SIG-M5 (cell line): ENCODE results near the gene CLK2.
"Not testable (repeated sequence)": the region's sequence is repeated elsewhere in the genome, so short reads cannot be mapped to it uniquely, and the experiment has no call there.

Experiments used
- DNase-seq: peaks from one replicate; lab custom pipeline; 2025; lab: John Stamatoyannopoulos, UW

Gene CLK2

DNA sequence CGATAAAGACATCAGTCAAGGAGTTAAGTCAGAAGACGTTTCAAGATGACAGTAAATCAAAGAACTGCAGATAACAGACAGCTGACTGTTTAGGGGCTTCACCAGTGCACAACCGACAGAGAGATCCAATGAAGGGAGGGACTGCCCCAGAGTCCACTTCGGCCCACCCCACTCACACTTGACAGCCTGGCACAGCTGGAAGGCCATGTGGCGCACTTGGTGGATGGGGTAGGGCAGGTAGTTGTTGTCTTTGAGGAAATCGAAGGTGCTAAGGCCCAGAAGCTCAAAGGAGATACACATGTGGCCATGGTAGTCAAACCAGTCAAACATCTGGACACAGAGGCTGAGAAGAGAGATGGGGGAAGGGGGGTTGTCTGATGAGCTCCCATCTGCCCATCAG lies 6.8 kb downstream of the CLK2 start:
- no peak for DNase-seq

GRCh38 chr1:155263067-155263466 lies 10.2 kb downstream of the CLK2 start:
- DNase-seq = no peak

GRCh38 chr1:155261852-155262673 lies 11.2 kb downstream of the CLK2 start, which contains the start of gene SCAMP3:
SCAMP3 (minus strand) TSS chr1:155262360; CDS start chr1:155262151, 209 bp downstream.
- DNase-seq = peak; percentile 94

- no peak for DNase-seq
These were observed 11.8 kb downstream of the CLK2 start for GRCh38 chr1:155261493-155261851.

DNA sequence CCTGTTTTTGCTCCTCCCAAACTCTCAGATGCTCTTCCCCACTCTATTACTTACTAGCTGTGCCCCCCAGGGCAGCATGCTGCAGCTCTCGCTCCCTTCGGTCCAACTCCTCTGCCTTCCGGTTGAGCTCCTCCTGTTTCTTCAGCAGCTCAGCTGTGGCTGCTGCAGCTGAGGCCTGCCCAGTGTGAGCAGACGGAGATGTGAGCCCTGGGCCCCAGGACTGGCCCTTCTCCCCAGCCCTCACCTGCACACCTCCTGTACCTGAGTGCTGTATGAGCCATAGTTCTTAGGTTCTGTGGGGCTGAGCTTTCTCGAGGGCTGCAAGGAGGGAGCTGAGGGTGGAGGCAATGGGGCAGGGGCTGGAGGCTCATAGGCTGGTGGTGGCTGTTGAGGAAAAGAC lies 13.0 kb downstream of the CLK2 start:
- no peak for DNase-seq

DNA sequence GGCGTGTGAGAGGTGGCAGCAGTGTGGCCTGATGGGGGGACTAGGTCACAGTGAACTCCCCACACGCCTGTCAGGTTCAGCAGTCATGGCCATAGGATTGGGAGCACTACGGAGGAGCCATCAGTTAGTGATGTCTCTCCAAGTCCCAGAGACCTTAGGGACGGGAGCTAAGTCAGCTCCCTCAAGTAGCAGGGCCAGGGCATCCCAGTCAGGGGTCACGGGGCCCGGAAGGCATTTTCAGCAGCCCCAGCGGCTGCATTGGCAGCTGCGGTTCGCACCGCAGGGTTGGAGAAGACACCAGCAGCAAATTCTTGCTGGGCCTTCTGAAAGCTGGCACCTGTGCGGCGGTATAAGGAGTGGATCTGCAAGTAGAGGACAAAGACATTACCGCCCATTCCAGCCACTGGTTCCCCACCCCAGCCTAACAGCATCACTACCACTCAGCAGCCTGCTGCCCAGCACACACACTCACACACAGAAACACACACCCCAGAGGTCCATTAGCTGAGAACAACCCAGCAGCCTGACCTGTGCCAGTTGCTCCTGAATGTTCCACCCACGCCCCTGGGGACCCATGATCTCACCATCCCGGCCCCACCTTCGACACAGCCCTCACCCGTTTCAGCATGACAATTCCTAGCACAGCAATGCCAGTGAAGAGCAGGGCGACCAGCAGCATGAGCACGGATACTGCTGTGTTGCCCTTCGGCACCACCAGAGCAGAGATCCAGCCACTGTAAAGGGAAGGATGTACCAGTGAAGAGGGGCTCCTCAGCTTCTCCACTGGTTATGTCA lies 17.0 kb downstream of the CLK2 start:
- no peak for DNase-seq

DNA sequence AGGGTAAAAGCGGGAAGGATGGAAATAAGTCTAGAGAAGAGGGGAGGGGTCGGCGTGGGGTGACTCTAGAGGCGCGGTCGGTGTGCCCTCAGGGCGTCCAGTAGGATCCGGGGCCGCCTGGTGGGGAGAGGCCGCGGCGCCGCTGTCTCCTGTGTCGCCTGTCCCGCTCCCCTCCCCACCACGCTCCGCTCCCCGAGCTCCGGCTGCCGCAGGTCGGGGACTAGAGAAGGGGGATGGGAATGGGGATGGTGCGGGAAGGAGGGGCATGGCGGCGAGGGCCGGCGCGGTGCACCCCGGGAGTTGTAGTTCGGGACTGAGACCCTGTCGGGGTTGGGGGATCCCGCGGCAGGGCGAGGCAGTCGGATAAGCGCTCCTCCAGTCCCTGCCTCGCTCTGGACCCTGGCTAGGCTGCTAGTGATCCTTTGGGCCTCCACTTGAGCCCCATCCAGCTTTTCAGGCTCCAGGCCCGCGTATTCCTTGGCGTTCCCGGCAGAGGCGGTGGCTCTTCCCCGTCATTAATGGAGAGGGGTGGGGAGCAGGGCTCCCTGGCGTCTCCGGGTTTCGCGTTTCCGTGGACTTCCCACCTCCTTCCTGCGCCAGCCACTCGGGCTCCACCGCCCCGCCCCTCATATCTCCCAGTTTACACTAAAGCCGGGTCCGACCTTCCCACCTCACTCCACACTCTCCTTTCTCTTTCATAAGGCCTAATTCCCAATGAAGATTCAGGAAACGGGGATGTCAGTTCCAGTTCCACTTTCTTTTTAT lies 17.9 kb downstream of the CLK2 start, which contains the start of gene ENTREP3:
Gene ENTREP3, minus strand, starts transcription at position 241 of the 765 bp plus-strand sequence. CDS start 606 bp downstream, outside the sequence.
- no peak for DNase-seq

GRCh38 chr1:155254714-155255242 lies 18.5 kb downstream of the CLK2 start:
- no peak for DNase-seq

- DNase-seq = no peak
These were observed 19.0 kb downstream of the CLK2 start for GRCh38 chr1:155254228-155254713.

GRCh38 chr1:155253797-155254196 lies 19.5 kb downstream of the CLK2 start:
- no peak for DNase-seq

DNA sequence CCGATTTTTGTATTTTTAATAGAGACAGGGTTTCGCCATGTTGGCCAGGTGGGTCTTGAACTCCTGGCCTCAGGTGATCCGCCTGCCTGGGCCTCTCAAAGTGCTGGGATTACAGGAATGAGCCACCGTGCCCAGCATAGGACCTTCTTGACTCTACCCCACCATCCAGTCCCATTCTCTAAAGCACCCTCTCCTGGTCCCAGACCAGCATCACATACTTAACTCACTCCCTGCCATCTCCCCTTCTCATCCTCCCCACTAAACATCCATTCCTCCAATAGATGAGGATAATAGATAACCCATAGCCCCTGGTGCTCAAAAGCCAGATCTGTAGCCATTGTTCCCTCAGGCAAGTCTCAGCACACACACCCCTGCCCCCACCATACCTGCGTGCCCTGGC lies 20.1 kb downstream of the CLK2 start:
- no peak for DNase-seq

- DNase-seq = no peak
These were observed 21.7 kb downstream of the CLK2 start for GRCh38 chr1:155251566-155251965.

GRCh38 chr1:155250633-155251449 lies 22.5 kb downstream of the CLK2 start:
- peak; percentile 79 for DNase-seq

GRCh38 chr1:155250246-155250632 lies 23.1 kb downstream of the CLK2 start:
- DNase-seq = no peak

- no peak for DNase-seq
These were observed 25.4 kb downstream of the CLK2 start for GRCh38 chr1:155247667-155248553.

DNA sequence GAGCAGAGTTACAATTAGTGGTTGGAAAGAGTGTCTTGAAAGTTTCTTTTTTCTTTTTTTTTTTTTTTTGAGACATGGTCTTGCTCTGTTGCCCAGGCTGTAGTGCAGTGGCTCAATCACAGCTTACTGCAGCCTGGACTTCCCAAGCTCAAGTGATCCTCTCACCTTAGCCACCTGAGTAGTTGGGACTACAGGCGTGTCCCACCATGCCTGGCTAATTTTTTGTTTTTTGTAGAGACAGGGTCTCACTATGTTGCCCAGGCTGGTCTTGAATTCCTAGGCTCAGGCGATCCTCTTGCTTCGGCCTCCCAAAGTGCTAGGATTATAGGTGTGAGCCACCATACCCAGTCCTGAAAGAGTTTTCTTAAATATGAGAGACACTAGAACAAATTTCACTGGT lies 26.5 kb downstream of the CLK2 start:
- DNase-seq = not testable (repeated sequence)

DNA sequence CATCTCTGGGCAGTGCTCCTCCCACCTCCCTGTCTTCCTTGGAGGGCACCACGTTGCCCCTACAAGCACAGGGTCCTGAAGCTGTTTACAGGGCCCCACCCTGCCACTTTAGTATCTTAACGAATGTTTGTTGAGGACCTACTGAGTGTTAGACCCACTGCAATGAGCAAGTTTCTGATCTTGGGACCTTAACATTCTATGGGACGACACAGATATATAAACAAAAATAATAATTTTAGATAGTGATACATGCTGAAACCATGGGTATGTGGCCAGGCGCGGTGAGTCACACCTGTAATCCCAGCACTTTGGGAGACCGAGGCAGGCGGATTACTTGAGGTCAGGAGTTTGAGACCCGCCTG lies 28.2 kb downstream of the CLK2 start:
- no peak for DNase-seq

DNA sequence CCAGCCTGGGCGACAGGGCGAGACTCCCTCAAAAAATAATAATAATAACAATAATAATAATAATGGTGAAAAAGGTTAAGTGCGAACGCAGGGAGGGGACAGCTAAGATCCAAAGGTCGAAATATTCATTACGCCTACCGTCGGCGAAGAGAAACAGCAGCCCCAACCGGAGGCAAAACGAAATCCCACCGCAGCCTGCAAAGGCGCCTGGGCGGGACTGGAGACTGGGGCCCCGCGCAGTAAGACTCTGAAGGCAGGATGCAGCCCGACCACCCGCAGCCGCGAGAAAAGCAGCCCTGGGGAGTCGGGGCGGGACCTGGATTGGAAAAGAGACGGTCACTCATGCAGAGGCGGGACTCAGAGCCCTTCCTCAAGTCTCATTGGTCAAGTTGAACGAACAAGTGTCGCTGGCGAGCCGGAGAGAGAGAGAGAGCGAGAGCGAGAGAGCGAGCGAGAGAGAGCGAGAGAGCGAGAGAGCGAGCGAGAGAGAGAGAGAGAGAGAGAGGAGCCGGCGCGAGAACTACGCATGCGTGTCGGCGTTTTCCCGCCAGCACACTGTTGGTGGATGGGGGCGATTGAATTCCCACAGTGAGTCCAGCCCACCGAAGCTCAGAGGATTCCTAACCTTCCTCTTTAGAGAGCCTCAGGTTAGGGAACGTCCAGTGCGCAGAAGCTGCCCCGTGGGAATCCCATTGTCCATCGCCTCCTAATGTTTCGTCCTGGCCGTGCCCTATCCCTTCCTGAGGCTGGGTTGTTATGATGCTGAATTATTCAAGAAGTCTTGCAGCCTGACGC lies 28.7 kb downstream of the CLK2 start:
- DNase-seq = peak; percentile 99

- no peak for DNase-seq
These were observed 30.4 kb downstream of the CLK2 start for GRCh38 chr1:155242805-155243358.
